H1 (cell line): ENCODE data around the gene WFDC10B. TPM values are rescaled to one million over a fixed set of nuclear protein-coding genes. Genes with fewer than 3 reads are reported as not detected.

Experiments used
- KDM4A ChIP-seq: IDR thresholded peaks from one replicate; pipeline ENCODE4 v1.7.1; 2012; ENCODE audit warnings: low read depth, mild to moderate bottlenecking, moderate library complexity, low read length, inconsistent platforms; ENCODE audit not compliant: severe bottlenecking
- polyA plus RNA-seq, 7 experiments: library from polyadenylated mRNA; depleted of rRNA in 3 of 7; stranded (reverse) in 5 of 7; unstranded in 2 of 7; fragments of >200 nt in 5 of 7; fragments of 200-250 nt in 2 of 7; gene quantifications; 1 replicate in 5 of 7; 2 replicates in 1 of 7; 4 replicates in 1 of 7; pipeline versions ENCODE4 v1.2.1 to v1.2.3, GENCODE V29; 2011 to 2013; ENCODE audit warnings: missing spikeins in 2 of 7, mixed read lengths in 2 of 7
- total RNA-seq: library from RNA; stranded (reverse); fragmentation: NEBNext Ultra II Directional; extraction: Animal tissue kit (Norgen Biotek cat#: 25700); gene quantifications from 2 replicates; pipeline ENCODE4 v1.2.1, GENCODE V29; 2021

WFDC10B gene
- total and polyA plus RNA-seq, 2 of the 8 experiments (the other 6 are each of a cell fraction or from before 2014, with no cell fraction given) = 0.21 to 0.54 TPM

- TF ChIP-seq KDM4A = no peak
These were observed 40.2 kb upstream of the WFDC10B start (continued) for GRCh38 chr20:45745015-45745414.
